Measurements from ENCODE around the gene OR6C76. TPM values are rescaled to one million over a fixed set of nuclear protein-coding genes. Genes with fewer than 3 reads are reported as not detected.
"Not testable (repeated sequence)": the region's sequence is repeated elsewhere in the genome, so short reads cannot be mapped to it uniquely, and the experiment has no call there.

Gene OR6C76
- total and polyA plus RNA-seq, 2 experiments from 2014 or later = not detected

DNA sequence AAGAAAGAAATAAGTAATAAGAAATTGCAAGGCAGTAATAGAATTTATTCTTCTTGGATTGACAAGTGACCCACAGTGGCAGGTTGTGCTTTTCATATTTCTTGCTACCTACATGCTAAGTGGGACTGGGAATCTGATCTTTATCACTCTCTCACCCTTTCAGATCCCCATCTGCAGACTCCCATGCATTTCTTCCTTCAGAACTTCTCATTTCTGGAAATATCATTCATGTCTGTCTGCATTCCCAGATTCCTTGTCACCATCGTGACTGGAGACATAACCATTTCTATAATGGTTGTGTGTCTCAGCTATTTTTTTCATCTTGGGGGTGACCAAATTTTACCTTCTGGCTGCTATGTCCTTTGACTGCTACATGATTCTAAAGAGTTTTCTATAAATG is 29.7 kb upstream of the OR6C76 start:
- Histone ChIP-seq H3K4me3 (no peak overlapping the region), H3K4me1 (ENCODE audit: insufficient read depth) (no peaks in the 10 kb centered on the region), H3K36me3 (replicated peaks; ENCODE audit: insufficient read depth, low read depth) (no peaks in the 10 kb centered on the region), H3K27ac (no peak overlapping the region), H4K20me1 (ENCODE audit: insufficient read depth, poor library complexity, severe bottlenecking) (no peaks in the 10 kb centered on the region), H3K79me2 (no peaks in the 10 kb centered on the region), H3K27me3 (no peaks in the 10 kb centered on the region), H2AFZ (no peak overlapping the region), H3K9me2 (replicated peaks; ENCODE audit: insufficient read depth) (no peaks in the 10 kb centered on the region), H3K4me2 (no peak overlapping the region), H3K9me3 (ENCODE audit: low read depth) (no peaks in the 10 kb centered on the region)
- no peak for TF ChIP-seq CTCF (IDR thresholded peaks at IDR 0.05; ENCODE audit: poor library complexity)
- TF ChIP-seq EZH2 (IDR thresholded peaks at IDR 0.05; ENCODE audit: borderline replicate concordance) = no peak
- TF ChIP-seq EZH2phosphoT487 (IDR thresholded peaks at IDR 0.05; ENCODE audit: low read depth, severe bottlenecking, unreplicated experiment) = no peak
- 91% methylated on average over 1 of the region's 1 CpG for WGBS (ENCODE audit: low lambda C conversion rate, missing lambda C conversion rate)
- no peak for DNase-seq (ENCODE audit: low spot score)

GRCh38 chr12:55400229-55400628 is 25.8 kb upstream of the OR6C76 start, which contains the start of gene OR6C65:
Gene OR6C65, plus strand, starts transcription at chr12:55400529. Its CDS starts 0 bp downstream, at chr12:55400529.
- no peaks in the 10 kb centered on the region for H3K9me3 ChIP-seq (ENCODE audit: low read depth)
- WGBS (ENCODE audit: low lambda C conversion rate, missing lambda C conversion rate) = 100% methylated on average over 1 of the region's 1 CpG

GRCh38 chr12:55407866-55408265 is 18.2 kb upstream of the OR6C76 start:
- no peak overlapping the region for H3K4me3 ChIP-seq
- H2AFZ ChIP-seq = no peak overlapping the region
- H3K36me3 ChIP-seq (replicated peaks; ENCODE audit: insufficient read depth, low read depth) = no peaks in the 10 kb centered on the region
- DNase-seq (ENCODE audit: low spot score) = no peak
- H3K9me2 ChIP-seq (replicated peaks; ENCODE audit: insufficient read depth) = no peaks in the 10 kb centered on the region
- no peak for TF ChIP-seq EZH2 (IDR thresholded peaks at IDR 0.05; ENCODE audit: borderline replicate concordance)
- no peak for TF ChIP-seq EZH2phosphoT487 (IDR thresholded peaks at IDR 0.05; ENCODE audit: low read depth, severe bottlenecking, unreplicated experiment)
- no peak for TF ChIP-seq CTCF (IDR thresholded peaks at IDR 0.05; ENCODE audit: poor library complexity)
- no peaks in the 10 kb centered on the region for H3K79me2 ChIP-seq
- no peaks in the 10 kb centered on the region for H3K27me3 ChIP-seq
- no peaks in the 10 kb centered on the region for H3K9me3 ChIP-seq (ENCODE audit: low read depth)
- no peak overlapping the region for H3K4me2 ChIP-seq
- no peak overlapping the region for H3K27ac ChIP-seq
- H3K4me1 ChIP-seq (ENCODE audit: insufficient read depth) = no peaks in the 10 kb centered on the region
- H4K20me1 ChIP-seq (ENCODE audit: insufficient read depth, poor library complexity, severe bottlenecking) = no peaks in the 10 kb centered on the region
- WGBS (ENCODE audit: low lambda C conversion rate, missing lambda C conversion rate) = 86% methylated on average over 1 of the region's 1 CpG

More at GRCh38 chr12:55400229-55400628, 25.8 kb upstream of the OR6C76 start, which contains the start of gene OR6C65:
- Histone ChIP-seq H3K36me3 (replicated peaks; ENCODE audit: insufficient read depth, low read depth) (no peaks in the 10 kb centered on the region), H3K4me1 (ENCODE audit: insufficient read depth) (no peaks in the 10 kb centered on the region), H3K27ac (no peak within 1 kb of the TSS), H3K27me3 (no peaks in the 10 kb centered on the region), H3K79me2 (no peaks in the 10 kb centered on the region), H2AFZ (no peak within 1 kb of the TSS), H4K20me1 (ENCODE audit: insufficient read depth, poor library complexity, severe bottlenecking) (no peaks in the 10 kb centered on the region), H3K4me2 (no peak within 1 kb of the TSS), H3K4me3 (no peak within 1 kb of the TSS), H3K9me2 (replicated peaks; ENCODE audit: insufficient read depth) (no peaks in the 10 kb centered on the region)
- no peak for DNase-seq (ENCODE audit: low spot score)
- no peak for TF ChIP-seq EZH2 (IDR thresholded peaks at IDR 0.05; ENCODE audit: borderline replicate concordance)
- no peak for TF ChIP-seq EZH2phosphoT487 (IDR thresholded peaks at IDR 0.05; ENCODE audit: low read depth, severe bottlenecking, unreplicated experiment)
- no peak for TF ChIP-seq CTCF (IDR thresholded peaks at IDR 0.05; ENCODE audit: poor library complexity)

DNA sequence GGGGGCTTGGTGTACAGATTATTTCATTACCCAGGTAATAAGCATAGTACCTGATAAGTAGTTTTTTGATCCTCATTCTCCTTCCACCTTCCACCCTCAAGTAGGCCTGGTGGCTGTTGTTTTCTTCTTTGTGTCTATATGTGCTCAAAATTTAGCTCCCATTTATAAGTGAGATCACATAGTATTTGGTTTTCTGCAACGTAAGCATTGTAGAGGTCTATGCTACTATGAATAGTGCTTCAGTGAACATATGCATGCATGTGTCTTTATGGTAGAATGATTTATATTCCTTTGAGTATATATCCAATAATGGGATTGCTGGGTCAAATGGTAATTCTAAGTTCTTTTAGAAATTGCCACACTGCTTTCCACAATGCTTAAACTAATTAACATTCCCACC is 16.9 kb upstream of the OR6C76 start:
- not testable (repeated sequence) for H3K79me2 ChIP-seq; H3K4me1 ChIP-seq (ENCODE audit: insufficient read depth); H3K4me3 ChIP-seq; H3K36me3 ChIP-seq (replicated peaks; ENCODE audit: insufficient read depth, low read depth); H3K4me2 ChIP-seq; H2AFZ ChIP-seq; H3K9me2 ChIP-seq (replicated peaks; ENCODE audit: insufficient read depth); DNase-seq (ENCODE audit: low spot score); H3K9me3 ChIP-seq (ENCODE audit: low read depth); H3K27me3 ChIP-seq; H3K27ac ChIP-seq; H4K20me1 ChIP-seq (ENCODE audit: insufficient read depth, poor library complexity, severe bottlenecking)
- 91% methylated on average over 1 of the region's 1 CpG for WGBS (ENCODE audit: low lambda C conversion rate, missing lambda C conversion rate)

DNA sequence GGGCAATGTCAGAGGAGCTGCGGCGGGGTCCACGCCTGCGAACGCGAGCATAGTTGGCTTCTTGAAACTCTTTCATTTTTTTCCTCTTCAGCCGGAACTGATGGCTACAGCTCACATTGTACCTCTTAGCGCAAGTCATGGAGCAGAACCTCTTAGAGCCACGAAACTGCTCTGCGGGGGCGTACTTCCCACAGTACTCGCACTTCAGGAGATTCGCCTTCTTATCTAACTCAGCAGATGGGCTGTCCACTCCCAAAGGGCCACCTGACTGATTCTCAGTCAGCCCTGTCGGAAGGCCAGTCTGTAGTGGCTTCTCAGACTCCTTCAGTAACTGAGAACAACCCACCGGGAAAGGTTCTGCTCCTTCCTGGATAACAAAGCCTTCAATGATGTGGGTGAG is 13.9 kb upstream of the OR6C76 start:
- H3K9me3 ChIP-seq (ENCODE audit: low read depth); H3K4me1 ChIP-seq (ENCODE audit: insufficient read depth); H3K9me2 ChIP-seq (replicated peaks; ENCODE audit: insufficient read depth); H3K27me3 ChIP-seq; H4K20me1 ChIP-seq (ENCODE audit: insufficient read depth, poor library complexity, severe bottlenecking); H3K4me3 ChIP-seq; H3K36me3 ChIP-seq (replicated peaks; ENCODE audit: insufficient read depth, low read depth); H3K27ac ChIP-seq; H3K79me2 ChIP-seq; H3K4me2 ChIP-seq; DNase-seq (ENCODE audit: low spot score); H2AFZ ChIP-seq: not testable (repeated sequence)
- WGBS (ENCODE audit: low lambda C conversion rate, missing lambda C conversion rate) = 96% methylated on average over 15 of the region's 15 CpGs

GRCh38 chr12:55413498-55414388 is 12.3 kb upstream of the OR6C76 start:
- not testable (repeated sequence) for H3K36me3 ChIP-seq (replicated peaks; ENCODE audit: insufficient read depth, low read depth); H2AFZ ChIP-seq; H3K4me2 ChIP-seq; H3K4me1 ChIP-seq (ENCODE audit: insufficient read depth); H3K27me3 ChIP-seq; H3K9me3 ChIP-seq (ENCODE audit: low read depth); H3K27ac ChIP-seq; DNase-seq (ENCODE audit: low spot score); H3K4me3 ChIP-seq; H3K9me2 ChIP-seq (replicated peaks; ENCODE audit: insufficient read depth); H4K20me1 ChIP-seq (ENCODE audit: insufficient read depth, poor library complexity, severe bottlenecking); H3K79me2 ChIP-seq
- 95% methylated on average over 5 of the region's 6 CpGs for WGBS (ENCODE audit: low lambda C conversion rate, missing lambda C conversion rate)
